Glomerular visceral epithelial cell (primary cell): ENCODE measurements around the gene ASAP2.

Experiments
- DNase-seq: peaks from one replicate; pipeline ENCODE4 v3.0.0-alpha.2; 2016; ENCODE audit errors: extremely low spot score

The ASAP2 gene

DNA sequence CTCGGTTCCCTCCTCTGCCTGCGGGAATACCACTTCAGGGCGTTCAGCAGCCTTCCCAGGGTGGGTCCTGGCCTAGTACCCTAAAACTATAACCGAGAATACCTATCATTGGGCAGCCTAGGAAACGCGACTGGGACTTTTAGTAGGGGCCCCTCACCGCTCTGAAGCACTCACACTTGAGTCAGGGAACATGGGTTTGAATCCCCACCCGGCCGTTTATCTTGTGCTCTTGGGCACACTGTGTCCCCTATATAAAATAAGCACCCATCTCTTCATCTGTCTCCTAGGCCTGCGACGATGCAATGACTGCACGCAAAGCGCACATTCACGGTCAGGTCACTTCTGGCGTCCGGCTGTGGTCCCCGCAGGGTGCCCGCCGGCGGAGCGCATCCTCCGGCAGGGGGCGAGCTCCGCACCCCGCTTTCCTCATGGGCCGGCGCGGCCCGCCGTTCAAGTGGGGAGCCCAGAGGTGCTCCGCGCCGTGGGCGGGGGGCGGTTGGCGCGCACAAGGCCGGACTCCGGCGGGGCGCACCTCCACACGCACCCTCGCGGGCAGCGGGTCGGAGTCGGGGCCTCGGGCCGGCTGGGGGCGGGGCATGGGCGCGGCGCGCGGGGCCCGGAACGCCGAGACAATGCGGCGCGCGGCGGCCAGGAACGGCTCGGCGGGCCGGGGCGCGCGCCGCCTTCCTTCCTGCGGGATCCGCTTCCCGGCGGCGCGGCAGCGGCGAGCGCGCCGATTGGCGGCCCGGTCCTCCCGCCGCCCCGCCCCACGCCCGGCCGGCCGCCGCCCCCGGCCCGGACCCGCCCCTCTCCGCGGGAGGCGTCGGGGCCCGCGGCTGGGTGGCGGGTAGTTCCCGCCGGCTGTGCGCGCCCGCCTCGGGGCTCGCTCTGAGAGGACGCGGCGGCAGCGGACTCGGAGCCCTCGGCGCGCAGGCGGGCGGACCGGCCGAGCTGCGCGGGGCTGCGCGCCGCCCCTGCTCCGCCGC lies at the start of gene ASAP2:
TSS of gene ASAP2 (plus strand) at position 850 of the 986 bp plus-strand sequence. CDS start 293 bp downstream, outside the sequence.
- DNase-seq: peak; percentile 79

DNA sequence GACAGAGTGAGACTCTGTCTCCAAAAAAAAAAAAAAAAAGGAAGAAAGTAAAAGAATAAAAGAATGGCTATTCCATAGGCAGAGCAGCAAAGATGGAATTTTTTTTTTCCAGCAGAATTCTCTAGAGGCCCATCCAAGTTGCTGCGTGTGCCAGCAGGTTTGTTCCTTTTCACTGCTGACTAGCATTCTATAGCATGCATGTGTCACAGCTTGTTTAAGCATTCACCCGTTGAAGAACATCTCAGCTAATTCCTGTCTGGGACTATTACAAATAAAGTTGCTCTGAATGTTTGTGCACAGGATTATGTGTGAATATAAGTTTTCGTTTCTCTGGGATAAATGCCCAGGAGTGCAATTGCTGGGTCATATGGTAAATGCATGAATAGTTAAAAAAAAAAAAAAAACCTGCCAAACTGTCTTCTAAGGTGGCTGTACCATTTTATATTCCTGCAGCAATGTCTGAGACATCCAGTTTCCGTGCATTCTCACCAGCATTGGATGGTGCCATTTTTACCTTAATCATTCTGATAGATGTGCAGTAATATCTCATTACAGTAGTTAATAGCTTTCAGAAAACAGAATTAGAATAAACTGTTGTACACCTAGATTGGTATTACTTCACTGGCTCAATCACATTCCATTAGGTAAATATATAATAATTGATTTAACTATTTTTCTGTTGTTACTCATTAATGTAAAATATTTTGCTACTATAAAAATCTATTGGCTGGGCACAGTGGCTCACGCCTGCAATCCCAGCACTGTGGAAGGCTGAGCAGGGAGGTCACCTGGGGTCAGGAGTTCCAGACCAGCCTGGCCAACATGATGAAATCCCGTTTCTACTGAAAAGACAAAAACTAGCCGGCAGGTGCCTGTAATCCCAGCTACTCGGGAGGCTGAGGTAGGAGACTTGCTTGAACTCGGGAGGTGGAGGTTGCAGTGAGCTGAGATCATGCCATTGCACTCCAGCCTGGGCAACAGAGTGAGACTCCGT lies 47.5 kb upstream of the ASAP2 start:
- no peak for DNase-seq

DNA sequence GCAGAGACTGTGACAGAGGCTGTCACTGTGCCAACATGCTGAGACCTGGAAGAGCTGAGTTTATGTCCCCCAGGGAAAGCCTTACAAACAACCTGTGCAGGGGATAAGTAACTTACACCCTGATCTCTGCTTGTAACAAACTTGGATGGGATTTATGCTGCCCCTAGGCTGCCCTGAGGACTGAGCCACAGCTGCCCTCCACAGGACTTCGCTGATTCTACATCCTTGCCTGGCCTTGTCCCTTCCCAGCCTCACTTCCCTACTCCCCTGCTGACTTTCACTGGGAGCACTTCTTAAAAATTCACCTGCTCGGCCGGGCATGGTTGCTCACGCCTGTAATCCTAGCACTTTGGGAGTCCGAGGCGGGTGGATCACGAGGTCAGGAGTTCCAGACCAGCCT lies 45.9 kb upstream of the ASAP2 start:
- DNase-seq: no peak

DNA sequence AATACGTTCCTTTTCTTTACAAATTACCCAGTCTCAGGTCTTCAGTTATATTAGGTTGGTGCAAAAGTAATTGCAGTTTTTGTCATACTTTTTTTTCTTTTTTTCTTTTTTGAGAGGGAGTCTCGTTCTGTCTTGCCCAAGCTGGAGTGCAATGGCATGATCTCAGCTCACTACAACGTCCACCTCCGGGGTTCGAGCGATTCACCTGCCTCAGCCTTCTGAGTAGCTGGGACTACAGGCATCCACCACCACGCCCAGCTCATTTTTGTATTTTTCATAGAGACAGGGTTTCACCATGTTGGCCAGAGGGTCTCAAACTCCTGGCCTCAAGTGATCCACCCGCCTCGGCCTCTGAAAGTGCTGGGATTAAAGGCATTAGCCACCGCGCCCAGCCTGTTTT lies 43.8 kb upstream of the ASAP2 start:
- DNase-seq: no peak

DNA sequence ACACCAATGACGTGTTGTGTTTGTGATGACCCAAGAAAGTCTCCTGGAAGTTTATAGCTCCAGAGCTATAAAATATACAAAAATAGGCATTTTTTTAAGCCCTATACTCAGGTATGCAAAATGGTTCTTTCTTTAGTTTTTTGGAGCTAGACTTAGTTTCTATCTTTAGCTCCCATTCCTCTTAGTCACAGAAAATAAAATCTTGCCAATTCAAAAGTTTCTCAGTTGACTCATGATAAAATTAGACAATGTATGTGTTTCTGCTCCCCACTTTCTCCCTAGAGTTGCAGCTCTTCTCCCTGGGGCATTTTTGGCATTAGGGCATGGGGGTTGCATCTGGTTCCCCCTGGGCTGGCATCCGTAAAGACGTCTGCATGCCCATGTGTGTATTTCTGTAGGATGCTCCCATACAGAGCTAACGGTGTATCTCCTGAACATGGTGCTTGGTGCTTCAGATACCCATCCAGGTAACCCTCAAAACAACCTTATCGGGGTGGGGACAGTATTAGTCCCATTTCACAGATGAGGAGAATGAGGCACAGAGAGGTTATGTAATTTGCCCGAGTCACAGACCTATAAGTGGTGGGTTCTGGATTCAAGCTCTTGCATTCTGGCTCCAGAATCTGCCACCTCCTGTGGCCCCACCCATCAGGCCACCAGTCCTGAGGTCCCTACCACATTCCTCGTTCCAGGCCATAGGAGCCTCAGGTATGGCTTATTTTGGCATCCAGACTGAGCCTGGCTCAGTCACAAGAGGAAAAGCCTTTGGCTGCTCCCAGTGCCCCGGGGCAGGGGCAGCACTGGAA lies 43.1 kb upstream of the ASAP2 start:
- DNase-seq: no peak

DNA sequence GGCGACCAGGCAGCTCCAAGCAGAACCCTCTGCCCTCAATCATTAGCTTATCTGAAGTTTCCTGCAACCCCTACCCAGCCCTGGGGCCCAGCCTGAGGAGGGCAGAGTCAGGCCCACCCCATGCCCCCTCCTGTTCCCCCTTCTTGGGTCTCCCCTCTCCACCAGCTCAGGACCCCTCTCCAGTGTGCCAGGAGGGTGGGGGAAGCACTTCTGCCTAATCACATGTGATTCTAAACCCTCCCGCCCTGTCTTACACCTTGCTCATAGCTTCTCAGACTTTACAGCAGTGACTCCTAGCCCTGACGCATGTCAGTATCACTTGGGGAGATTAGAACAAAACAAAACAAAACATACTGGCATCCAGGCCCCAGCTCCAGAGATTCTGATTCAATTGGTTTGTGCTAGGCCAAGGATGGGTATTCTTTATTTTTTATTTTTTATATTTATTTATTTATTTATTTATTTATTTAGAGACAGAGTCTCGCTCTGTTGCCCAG lies 42.5 kb upstream of the ASAP2 start:
- no peak for DNase-seq

DNA sequence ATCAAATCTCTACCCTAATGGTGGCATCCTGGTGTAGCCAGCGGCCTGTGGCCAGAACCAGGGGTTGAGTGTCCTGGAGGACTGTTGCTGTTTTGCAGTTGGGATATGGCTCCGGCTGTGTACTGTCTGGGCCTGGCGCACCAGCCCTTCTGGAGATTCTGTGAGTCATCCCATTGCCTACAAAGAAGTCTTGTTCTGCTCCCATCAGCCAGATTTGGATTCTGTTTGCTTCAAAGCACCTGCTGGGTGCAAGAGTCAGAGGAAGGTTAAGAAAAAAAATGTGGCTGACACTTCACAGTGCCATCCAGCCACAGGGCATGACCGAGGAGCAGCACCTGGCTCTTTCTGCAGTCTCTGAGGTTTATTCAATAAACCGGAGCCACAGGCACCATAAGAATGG lies 41.0 kb upstream of the ASAP2 start:
- DNase-seq: no peak

DNA sequence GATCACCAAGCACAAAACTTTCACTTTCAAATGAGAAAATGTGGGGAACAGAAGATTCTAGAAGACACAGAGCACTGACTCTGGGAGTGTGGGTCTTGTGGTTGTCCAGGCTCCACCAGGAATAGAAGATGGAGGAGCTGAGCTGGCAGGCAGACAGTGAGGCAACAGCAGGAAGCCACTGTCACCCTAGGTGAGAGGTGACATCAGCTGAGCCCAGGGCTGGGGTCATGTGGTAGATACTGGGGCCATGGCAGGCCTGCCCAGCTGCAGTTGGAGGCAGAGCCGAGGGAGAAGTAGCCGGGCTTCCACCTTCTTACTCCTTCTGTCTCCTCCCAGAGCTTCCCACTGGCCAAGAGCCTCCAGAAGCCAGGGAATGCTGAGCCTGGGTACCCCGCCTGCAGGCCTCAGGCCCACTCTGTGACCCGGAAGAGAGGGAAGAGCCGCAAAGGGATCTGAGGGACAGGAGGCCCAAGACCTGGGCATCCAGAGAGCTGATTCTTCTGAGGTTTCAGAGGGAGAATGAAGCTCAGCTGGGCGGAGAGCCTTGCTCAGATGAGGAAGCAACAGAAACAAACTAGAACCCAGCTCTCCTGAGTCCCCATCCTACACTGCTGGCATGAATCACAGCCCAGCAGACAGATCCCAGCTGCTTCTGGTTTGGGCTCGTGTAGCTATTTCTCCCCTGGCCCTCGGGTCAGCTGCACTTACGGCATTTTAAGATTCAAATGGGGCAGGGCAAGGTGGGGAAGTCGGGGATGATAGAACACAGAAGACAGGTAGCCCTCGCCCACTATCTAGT lies 39.8 kb upstream of the ASAP2 start:
- DNase-seq: no peak

DNA sequence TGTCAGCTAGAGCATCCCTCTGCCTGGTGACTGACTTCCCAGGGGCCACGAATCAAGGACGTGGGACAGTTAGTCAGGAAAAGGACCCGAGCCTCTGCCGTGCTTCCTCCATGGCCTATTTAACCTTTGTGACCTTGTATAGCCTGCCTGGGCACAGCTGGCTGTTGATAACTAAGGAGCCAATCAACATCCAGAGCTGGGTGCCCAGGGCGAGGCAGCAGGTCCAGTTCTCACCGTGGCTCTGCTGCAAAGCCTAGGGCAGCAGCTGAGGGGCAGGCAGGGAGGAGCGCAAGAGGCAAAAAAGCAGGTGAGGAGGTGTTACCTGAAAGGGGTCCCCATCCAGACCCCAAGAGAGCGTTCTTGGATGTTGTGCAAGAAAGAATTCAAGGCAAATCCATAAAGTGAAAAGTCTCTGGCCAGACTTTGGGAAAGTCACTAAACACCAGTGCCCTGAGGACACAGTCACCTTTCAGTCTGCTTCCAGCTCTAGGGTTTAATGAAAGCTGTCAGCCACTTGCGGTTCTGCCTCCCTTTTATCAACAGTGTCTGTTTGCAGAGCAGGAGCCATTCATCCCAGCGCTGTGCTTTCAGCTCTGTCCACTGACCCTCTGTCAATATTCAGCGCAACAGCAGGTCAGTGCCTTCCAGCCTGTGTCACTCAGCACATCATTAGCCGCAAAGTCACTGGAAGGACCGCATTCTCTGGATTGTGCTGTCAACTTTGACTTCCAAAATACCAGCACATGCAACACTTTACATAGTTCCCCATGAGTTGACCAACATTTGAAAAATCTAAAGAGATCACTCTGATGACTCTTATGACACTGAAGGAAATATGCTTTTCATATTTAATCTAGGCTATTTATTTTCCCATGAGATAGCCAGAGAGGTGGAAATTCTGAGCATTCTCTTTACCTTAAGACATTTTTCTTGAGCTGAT lies 38.6 kb upstream of the ASAP2 start:
- no peak for DNase-seq

DNA sequence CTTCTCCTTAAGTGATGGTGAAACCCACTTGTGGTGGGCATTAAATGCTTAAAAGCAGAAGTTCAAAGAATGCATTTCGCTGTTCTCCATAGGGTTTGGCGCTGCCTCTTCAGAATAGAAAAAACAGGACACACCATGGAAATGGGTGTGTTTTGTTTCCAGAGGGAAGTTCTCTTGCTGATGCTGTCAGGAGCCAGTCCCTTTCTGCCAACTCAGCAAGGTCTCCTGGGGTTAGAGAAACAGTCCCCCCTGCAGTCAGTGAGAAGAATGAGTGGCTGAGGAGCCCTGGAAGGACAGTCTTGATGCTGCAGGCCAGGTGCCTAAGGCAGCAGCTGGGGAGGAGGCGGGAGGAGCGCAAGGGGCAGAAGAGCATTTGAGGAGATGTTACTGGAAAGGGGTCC lies 37.8 kb upstream of the ASAP2 start:
- no peak for DNase-seq

DNA sequence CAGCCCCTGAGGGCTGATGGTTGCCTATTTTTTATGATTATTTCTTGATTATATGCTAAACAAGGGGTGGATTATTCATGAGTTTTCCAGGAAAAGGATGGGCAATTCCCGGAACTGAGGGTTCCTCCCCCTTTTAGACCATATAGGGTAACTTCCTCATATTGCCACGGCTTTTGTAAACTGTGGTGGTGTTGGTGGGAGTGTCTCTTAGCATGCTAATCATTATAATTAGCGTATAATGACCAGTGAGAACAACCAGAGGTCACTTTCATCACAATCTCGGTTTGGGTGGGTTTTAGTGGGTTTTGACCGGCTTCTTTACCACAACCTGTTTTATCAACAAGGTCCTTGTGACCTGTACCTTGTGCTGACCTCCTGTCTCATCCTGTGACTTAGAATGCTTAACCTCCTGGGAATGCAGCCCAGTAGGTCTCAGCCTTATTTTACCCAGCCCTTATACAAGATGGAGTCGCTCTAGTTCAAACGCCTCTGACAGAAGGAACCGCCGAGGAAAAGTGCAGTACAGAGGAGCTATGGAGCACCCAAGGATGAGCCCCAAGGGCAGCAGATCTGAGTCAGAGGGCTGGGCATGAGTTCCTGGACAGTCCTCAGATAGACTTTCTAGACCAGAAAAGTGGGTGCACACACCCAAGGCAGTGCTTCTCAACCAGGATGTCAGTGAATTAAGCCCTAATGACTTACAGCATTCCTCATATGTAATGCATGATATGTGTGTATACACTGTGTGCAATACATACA lies 37.1 kb upstream of the ASAP2 start:
- no peak for DNase-seq

DNA sequence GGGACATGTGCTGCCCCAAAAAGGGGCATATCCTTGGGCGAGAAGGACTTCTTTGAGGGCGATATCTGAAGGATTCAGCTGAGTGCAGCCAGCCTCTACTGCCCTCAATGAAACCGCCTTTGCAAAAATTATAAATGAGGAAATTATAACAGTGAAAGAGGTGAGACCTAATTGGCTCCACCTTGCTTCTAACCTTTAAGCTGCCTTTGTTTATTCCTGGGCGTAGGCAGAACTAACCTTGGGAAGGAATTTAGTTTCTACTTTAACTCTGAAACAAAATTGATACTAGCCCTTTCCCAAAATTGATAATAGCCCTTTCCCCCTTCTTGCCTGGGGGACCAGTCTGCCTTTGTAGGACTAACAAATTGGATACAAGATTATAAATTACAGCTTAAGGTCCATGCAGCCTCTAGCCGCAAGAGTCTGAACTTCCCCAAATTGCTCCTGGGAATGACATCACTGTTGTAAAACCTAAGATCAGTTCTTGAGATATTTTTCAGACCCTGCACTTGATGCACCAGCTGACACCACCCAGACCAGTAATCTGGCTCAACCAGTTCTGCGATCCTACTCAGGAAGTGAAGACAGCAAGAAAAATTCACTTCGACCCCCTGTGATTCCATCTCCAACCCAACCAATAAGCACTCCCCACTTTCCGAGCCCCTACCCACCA lies 36.0 kb upstream of the ASAP2 start:
- DNase-seq: no peak

DNA sequence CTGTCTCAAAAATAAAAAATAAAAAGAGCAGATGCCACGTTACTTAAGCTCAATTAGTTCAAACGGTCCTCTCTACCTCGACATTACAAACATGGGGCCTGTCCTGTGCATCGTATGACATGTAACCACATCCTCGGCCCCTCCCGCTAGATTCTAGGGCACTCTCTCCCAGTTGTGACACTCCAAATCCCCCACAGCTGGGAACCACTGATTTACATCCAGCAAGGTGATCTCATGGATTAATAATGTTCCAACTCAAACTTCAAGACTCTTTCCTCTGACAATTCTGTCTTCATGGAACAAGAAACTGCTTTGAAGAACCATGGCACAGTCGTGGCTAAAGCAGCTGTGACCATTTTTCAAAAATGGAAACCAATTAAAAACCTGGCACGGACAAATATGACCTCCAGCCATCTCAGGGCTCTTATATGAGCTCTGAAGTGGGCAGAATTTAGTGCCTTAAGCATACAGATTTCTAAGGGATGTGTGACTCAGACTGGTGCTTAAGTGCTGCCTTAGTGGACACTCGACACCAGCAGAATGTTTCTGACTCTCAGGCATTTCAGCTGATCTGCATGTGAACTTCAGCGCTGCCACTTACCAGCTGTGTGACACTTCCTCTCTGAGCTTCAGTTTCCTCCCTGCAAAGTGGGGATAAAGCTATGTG lies 31.7 kb upstream of the ASAP2 start:
- DNase-seq: peak; percentile 77

DNA sequence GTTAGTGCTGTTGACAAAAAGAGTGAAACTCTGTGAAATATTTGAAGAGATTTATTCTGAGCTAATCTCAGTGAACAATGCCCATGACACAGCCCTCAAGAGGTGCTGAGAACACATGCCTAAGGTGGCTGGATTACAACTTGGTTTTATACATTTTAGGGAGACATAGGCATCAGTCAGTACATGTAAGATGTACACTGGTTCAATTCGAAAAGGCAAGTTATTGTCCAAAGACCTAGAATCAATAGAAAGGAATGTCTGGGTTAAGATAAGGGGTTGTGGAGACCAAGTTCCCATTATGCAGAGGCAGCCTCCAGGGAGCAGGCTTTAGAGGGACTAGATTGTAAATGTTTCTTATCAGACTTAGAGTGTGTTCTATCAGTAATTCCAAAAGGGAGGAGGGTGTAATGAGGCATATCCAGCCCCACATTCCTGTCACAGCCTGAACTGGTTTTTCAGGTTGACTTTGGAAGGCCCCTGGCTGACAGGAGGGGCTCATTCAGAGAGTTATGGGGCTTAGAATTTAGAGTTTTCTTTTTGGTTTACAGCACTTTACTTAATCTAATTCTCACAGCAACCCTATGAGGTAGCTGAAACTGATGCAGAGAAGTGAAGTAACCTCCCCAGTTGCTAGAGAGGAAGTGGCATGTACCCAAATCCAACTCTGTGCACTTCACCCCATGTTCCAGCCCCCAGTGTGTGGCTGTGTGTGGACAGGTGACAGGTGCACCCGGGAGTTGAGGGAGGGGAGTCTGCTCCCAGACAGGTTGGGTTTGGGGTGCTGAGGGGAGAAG lies 28.3 kb upstream of the ASAP2 start:
- DNase-seq: no peak

DNA sequence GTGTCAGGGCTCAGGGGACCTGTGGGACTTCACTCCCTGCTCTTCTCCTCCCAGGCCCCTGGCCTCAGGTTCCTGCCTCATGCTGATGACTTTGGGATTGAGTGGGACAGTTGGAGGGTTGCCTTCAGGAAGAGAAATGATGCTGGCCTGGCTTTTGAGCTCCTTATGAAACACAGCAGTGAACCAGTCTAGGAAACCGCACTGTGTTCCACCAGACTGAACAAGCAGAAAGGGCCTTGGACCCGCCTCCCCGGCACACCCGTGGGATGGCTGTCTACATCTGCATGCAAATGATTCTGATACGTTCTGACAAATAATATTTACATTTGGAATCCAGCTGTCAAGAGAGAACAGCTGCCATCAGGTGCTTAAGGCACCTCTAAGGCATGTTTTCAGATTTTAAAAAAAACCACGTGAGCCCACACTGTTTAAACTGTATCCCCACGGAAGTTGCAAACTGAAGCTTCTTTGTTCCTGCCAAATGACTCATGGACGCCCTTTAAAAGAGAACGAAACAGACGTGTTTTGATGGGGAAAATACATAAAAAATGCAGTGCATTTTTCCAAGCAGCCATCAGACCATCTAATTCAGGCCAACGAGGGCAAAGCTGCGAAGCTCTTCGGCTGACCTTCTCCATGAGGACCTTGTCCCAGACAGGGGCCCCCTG lies 27.6 kb upstream of the ASAP2 start:
- DNase-seq: peak; percentile 75

DNA sequence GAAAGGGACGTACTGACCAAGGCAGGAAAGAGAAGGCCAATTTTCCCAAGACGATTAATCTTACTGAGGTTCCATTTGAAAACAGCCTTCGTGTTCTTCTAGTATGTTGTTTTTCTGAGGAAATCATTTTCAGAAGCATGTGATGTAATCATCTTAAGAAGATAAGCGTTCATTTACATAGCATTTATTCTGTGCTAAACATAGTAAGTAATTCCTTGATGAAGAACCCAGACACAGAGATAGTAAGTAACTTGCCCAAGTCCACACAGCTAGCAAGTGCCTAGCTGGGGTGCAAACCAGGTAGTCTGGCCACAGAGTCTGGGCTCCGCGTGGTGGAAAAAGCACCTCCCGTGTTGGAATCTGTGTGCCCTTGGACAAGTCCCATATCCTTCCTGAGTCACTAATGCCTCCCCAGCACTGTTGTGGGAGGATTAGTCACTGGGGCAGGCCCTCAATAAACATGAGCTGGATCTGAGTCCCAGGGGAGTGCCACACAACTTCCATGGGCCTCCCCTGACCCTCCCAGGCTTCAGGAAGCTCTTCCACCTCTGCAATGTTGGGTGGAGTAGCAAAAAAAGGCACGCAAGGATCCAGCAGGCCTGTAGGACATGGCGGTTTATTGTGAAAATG lies 26.9 kb upstream of the ASAP2 start:
- peak; percentile 42 for DNase-seq
